8988T (cell line): ENCODE results near the gene CCDC33.
"Not testable (repeated sequence)": the region's sequence is repeated elsewhere in the genome, so short reads cannot be mapped to it uniquely, and the experiment has no call there.

Source experiments
- DNase-seq: peaks from one replicate; pipeline ENCODE4 v3.0.0; 2011

Gene CCDC33

DNA sequence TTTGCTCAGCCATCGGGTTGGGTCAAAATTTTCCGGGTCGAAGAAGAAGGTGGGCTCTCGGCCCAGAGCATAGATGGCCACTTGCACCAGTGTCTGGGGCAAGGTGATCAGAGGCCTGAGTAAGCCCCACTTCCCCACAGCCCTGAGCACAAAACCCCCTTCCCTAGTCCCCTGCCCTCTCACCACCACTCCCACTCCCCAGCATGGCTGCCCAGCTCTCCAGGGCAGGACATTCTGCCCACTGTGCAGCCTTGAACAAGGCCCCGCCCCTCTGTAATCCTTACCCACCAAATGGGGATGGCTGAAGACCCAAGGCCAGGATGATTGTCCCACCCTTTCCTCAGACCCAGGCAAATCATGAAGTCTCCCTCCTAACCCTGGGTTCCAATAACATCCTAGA, 102.5 kb downstream of the CCDC33 start:
- DNase-seq, result no peak

DNA sequence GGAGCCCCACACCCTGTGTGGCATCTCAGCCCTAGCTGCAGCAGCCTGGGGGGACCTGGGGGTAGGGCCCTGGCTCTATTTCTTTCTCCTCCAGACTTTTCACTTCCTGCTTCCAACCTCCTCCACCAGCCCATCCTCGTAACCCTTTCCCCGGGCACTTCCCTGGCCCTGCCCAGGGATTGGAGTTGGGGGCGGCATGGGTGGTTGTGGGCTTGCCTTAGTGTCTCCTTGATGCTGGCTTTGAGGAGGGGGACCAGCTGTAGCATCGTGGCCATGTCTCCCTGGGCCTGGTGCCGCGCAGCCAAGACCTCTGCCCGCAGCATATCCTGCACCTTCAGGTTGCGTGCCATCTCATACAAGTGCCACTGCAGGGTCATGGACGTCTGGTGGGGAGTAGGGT, 103.2 kb downstream of the CCDC33 start:
- no peak for DNase-seq

DNA sequence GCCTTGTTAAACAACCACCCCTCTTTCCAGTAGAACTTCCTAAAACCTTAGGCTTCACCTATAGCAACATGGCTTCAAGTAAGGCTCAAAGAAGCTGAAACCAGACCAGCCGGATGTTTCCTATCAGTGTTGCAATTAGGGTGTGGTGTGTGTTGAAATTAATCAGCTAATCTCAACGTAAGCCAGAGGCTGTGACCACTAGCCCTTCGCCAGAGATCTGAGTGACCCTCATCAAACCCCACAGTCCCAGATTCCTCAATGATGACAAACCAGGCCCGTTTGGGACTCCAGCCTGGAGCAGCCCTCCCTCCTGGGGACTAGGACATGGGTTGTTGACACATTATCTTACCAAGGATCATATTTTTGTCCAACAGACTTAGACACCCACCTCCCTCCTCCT, 104.0 kb downstream of the CCDC33 start:
- no peak for DNase-seq

DNA sequence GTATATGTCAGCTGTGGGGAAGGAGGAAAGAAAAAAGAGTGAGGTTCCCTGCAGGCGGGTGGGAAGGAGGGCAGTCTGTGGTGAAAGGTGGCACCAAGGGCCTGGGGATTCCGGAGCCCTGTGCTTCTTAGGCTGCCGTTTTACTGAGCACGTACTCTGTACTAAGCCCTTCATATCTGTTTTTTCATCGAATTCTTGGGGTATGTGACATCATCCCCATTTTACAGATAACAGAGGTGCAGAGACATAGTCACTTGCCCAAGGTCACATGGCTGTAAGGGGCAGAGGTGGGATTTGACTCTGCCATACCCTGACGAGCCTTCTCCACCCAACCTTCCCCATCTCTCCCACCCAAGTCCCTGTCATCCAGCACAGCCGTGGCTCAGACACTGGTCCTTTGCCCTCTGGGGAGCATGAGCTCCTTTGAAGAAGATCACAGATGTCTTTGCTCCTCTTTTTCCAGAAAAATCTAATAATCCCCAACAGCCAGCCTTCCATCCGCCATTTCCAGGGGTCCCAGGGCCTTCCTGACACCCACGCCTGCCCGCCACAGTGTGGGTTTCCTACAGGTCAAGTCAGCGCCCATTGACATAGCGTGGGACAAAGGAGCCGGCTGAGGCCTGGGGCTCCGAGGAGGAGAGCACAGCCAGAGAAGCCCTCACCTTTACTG, 107.1 kb downstream of the CCDC33 start:
- no peak for DNase-seq

DNA sequence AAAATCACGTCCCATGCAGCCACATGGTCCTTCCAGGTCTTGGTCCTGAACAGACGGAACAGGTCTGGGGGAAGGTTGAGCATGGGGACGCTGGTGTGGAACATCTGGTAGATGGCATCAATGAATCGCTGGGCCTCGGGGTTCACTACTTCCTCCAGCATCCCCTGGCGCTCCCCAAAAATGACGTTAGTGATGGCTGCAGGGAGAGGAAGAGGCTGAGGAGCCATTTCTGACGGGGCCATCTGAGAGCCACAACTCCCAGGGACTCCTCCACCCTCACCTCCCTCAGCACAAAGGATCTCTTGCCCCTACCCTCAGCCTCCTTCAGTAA, 107.6 kb downstream of the CCDC33 start:
- no peak for DNase-seq

DNA sequence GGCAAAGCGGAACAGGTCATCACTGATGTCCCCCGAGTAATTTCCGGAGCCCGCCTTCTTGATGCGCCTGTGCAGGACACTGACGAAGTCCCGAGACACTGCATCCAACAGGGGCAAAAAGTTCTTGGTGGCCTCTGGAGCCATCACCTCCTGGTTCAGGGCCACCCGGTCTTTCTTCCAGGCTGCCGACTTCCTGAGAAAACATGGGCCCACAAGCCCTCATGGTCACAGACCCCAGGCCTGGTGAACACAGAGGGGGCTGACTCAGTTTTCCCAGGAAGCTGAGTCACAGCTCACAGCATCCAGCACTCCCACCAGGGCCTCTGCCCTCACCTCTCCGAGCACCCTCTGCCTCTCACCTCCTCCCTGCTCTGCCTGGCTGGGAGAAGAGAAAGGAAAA, 108.9 kb downstream of the CCDC33 start:
- peak; percentile 46 for DNase-seq

DNA sequence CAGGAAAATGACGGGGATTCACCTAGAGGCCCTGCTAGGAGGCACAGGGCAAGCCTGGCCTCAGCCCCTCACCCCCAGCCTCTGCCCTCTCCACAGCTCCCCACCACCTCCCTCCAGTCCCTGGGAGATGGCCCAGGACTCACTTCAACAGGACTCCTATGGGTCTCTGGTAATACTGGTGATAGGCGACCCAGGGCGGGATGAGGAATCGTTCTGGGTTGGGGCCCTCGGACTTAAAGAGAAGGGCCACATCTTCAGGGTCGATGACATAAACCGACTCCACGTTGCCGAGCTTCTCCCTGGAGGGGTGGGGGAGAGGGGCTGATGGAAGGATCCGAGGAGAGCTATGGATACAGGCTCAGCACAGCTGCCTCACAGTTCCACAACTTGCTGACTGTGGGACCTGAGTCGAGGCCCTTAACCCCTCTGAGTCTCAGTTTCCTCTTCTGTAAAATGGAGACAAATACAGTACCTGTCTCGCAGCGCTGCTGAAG, 111.7 kb downstream of the CCDC33 start:
- no peak for DNase-seq

DNA sequence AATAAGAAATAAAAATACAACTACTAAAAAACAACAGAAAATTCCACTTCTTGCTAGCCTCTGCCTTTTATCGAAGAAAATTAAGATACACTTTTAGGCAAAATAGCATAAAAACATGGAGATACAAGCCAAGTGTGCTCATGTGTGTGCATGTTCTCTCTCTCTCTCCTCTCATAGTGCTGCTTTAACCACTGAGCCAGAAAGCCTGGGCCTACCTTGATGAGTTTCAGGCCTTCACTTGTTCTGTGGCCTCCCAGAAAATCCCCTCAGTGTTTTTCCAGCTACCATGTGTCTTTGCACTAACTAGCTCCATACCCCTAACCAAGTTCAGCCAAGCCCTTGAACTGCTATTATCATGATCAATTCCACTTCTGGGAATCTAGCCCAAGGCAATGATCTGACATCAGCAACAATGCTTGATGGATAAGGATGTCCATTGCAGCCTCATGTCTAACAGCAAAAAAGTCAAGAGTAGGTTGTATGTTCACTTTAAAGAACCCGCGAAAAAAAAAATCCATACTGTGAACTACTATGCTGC, 113.2 kb downstream of the CCDC33 start:
- DNase-seq, result no peak

DNA sequence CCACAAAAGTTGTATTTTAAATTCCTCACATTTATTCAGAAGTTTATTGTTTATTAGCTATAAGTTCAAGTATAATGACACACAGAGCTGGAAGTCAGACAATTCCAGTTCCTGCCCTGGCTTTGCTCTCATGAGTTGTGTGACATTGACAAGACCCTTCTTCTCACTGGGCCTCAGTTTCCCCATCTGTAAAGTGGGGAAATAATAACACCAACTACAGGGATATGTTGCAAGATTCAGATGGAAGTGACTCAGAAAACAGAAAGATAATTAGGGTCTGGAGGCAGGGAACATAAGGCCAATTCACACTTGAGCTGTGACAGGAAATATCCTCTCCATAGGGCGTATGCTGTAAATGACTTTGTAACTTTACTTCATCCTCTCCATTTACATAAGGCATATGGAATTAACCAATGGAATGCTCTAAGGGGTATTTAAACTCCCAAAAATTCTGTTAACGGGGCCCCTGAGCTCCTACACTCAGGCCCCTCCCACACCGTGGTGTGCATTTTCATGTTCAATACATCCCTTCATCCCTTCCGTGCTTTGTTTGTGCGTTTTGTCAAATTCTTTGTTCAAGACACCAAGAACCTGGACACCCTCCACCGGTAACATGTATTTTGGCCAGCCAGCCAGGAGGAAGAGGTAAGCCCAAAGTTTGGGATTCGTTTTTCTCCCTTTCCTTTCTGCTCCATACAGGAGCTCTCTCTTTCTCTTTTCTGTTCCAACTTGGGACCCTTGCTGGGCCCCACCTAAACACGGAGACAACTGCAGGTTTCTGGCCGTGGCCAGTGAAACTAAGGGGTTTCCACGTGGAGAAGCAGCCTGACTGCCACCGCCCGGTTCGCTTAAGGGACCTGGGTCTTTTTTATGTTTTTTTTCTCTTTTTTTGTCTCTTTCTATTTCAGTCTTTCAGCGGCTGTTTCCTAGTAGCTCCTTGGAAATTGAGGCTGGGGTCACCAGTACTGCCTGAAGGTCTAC, 114.5 kb downstream of the CCDC33 start:
- DNase-seq, result no peak

DNA sequence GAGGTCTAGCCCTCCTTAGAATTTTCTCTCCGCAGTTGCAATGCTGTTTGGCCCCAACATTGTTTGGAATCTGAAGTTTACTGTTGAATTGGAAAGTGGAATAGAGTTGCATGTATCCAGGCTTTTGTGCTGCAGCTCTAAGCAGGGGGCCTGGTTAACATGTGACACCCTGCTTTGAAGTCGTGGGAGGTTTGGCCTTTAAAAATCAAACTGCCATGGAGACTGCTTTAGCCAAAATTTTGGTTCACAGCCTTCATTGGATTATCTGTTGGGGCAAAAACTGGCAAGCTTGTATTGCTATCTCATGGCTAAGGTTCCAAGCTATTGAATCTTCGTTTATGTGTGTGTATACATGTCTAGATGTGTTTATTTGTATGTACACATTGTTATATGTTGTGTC, 115.5 kb downstream of the CCDC33 start:
- no peak for DNase-seq

DNA sequence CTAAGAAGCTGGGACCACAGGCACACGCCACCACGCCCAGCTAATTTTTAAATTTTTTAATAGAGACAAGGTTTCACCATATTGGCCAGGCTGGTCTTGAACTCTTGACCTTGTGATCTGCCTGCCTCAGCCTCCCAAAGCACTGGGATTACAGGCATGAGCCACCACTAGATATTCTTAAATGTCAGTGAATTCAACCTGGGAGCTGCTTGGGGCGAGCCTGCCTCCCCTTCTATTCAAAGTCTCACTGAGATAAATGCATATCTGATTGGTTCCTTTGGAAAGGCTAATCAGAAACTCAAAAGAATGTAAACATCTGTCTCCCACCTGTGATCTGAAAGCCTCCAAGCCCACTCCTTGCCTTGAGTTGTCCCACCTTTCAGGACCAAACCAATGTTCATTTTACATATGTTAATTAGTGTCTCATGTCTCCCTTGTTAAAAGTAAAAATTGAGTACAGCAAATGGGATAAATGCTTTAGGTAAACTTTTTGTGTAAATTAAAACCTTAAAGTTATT, 116.3 kb downstream of the CCDC33 start:
- no peak for DNase-seq

DNA sequence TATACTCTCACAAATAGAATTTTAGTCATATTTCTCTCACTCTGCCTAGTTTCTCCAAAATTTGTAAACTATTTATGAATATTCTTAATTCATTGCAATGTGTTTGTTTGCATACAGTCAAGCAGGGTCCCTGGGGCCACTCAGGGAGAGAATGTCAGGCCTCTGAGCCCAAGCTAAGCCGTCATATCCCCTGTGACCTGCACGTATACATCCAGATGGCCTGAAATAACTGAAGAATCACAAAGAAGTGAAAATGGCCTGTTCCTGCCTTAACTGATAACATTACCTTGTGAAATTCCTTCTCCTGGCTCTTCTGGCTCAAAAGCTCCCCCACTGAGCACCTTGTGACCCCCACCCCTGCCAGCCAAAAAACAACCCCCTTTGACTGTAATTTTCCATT, 117.9 kb downstream of the CCDC33 start:
- not testable (repeated sequence) for DNase-seq

DNA sequence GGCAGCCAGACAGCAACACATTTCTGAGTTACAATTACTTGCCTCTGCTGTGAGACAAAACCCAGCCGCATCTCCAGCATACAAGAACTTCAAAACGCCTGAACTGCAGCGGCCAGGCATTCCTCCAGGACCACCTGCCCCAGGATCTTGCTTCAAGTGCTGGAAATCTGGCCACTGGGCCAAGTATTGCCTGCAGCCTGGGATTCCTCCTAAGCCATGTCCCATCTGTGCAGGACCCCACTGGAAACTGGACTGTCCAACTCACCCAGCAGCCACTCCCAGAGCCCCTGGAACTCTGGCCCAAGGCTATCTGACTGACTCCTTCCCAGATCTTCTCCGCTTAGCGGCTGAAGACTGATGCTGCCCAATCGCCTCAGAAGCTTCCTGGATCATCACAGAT, 119.9 kb downstream of the CCDC33 start:
- DNase-seq, result not testable (repeated sequence)

DNA sequence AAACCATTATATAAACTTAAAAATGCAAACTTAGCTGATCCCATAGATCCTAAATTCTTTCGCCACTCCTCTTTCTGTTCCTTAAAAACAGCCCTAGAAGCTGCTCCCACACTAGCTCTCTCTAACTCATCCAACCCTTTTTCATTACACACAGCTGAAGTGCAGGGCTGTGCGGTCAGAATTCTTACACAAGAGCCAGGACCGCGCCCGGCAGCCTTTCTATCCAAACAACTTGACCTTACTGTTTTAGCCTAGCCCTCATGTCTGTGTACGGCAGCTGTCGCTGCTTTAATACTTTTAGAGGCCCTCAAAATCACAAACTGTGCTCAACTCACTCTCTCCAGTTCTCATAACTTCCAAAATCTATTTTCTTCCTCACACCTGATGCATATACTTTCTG, 121.4 kb downstream of the CCDC33 start:
- DNase-seq, result not testable (repeated sequence)

DNA sequence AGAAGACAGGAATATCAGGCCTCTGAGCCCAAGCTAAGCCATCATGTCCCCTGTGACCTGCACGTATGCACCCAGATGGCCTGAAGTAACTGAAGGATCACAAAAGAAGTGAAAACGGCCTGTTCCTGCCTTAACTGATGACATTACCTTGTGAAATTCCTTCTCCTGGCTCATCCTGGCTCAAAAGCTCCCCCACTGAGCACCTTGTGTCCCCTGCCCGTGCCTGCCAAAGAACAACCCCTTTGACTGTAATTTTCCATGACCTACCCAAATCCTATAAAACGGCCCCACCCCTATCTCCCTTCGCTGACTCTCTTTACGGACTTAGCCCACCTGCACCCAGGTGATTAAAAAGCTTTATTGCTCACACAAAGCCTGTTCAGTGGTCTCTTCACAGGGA, 123.2 kb downstream of the CCDC33 start:
- not testable (repeated sequence) for DNase-seq

DNA sequence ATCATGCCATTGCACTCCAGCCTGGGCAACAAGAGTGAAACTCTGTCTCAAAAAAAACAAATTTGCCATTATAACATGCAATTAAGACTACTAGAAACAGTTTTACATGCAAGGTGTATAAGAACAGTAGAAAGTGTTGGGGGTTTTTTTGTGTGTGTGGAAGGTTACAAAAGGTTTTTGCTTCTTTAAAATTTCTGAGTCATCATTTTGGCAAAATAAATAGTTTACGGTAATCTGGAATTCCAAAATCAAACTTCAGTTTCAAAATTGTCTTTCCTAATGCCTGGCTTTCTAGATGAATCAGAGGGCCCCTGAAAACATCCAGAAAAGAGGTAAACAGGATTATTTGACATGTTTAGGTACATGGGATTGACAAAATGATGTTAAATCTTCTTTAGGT, 124.7 kb downstream of the CCDC33 start:
- DNase-seq, result not testable (repeated sequence)

DNA sequence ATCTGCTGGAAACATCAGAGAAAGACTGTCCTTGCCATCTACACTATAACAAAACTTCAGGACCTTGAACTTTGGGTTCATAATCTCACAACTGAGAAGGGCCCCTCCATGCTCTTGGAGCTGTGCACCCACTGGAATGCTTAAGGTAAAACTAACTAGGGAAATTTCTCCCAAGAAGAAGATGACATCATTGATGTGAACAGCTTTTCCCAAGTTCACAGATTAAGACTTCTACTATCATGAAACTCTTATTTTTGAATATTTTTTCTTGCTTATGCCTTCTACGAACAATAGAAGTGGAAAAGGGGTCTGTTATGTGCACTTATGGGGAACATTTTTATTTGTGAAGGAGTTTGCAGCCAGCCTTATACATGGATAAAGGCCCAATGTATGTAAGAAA, 126.4 kb downstream of the CCDC33 start:
- DNase-seq, result no peak

DNA sequence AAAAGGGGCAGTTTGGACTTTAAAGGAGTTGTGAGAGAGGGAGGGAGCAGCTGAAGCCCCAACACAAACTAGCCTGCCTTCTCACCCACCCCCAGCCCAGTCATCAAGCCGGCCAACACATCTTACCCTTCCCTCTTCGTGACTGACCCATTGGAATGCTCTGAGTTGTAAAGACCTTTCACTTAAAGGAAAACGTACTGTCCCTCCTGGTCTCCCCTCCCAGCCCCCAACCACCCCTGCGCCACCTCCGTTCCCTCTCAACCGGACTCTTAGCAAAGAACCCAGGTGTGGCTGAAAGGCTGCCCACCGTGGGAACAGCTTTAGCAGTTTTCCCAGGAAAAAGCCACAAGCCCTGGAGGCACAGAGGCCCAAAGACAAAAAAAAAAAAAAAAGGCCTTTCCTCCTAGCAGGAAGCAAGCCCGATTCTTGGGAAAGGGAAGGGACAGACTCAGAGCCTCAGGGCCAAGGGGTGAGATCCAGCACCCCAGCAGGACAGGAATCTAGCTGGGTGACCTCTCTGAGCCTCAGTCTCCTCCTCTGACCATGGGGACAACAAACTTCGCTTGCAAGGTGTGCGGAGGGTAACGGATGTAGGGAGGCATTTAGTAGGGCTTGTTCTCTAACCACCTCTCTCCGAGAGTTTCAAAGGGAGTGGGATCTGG, 128.9 kb downstream of the CCDC33 start:
- no peak for DNase-seq

DNA sequence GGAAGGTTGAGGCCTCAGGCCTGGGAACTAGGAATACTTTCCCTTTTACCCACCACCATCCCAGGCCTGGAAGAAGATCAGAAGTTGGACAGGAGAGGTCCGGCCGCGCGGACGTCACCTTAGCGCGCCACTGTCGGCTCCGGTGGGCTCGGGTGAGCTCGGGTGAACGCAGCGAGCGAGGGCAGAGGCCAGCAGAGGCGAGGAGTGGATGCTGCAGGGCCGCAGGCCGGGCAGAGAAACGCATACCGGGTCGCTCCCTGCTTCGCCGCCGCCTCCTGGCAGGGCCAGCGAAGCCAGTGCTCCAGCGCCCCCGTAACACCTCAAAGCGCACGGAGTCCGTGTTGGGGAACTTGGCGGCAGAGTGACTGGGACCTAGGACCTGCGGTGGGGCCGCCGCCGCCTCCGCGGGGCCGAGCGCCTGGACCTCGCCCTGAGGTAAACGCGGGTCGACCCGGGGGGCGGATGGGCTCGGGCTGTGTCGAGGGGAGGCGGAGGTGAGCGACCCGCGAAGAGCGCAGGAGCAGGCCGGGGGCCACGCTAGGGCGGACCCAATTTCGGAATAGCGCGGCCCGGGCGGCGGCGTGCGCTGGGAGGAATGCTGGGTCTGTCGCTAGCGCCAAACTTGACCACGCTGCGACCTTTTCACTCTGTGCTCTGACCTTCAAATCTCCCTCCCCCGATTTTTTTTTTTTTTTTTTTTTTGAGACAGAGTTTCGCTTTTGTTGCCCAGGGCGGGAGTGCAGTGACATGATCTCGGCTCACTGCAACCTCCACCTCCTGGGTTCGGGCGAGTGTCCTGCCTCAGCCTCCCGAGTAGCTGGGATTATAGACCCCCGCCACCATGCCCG, 129.7 kb downstream of the CCDC33 start:
- no peak for DNase-seq

DNA sequence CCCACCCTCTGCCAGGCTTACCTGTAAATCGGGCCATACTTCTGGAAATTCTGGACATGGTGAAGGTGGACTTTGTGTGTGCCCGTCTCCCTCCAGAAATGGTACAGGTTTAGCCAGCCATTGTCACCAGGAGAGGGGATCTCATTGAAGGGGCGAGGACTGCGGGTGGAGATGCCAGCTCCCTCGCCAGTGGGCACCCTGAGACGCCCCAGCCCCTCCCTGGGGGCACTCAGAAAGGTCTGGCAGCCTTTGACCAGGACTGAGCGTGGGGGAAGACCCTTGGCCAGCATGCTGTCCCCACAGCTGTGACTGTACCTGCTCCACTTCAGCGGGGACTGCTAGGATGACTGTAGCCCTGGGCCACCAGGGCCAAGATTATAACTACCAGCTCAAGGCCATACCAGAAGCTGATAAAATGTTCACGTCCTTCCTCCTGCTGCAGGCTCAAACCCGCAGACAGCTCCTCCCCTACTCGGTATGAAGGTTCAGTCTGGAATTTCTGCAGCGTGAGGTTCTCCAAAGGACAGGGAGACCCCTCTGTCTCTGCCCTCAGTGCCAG, 131.2 kb downstream of the CCDC33 start, which contains the start of gene CYP11A1:
Gene CYP11A1 (minus strand): TSS at position 351 of the 559 bp plus-strand sequence. CDS start 61 bp downstream, at position 290.
- DNase-seq, result no peak

DNA sequence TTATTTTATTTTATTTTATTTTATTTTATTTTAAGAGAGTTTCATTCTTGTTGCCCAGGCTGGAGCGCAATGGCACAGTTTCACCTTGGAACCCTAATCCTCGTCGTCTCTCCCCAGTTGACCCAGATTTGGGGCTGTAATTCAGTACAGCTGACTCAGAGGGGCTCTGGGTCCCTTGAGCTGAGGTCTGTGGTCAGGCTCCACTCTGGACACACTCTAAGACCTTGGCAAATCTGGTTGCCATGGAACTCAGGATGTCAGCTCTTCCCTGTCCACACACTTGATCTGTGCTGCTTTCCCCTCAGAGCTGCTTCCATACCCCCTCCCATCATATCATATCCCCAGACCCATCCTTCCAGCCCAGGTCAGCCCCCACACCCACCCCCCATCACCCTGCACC, 132.0 kb downstream of the CCDC33 start:
- DNase-seq, result no peak
